Spleen (tissue), 11 donors: ENCODE measurements around the gene TPO. TPM values are rescaled to one million over a fixed set of nuclear protein-coding genes. Genes with fewer than 3 reads are reported as not detected.

Source experiments
- DNase-seq: peaks from one replicate; pipeline ENCODE4 v3.0.0-alpha.2; 2020
- H3K27ac ChIP-seq, 8 donors: fragments of 200-600 bp; sonication (generic) in 7 of 8; 1 replicate in 4 of 8; 2 replicates in 4 of 8; pipeline versions ENCODE4 v1.5.0 to v1.8.0; 2016 to 2021; ENCODE audit warnings: inconsistent platforms in 4 of 8, mild to moderate bottlenecking in 4 of 8, moderate library complexity in 1 of 8
- H3K27me3 ChIP-seq, 7 donors: fragments of 200-600 bp; sonication (generic) in 6 of 7; replicated peaks in 1 of 7; 1 replicate in 4 of 7; 2 replicates in 3 of 7; pipeline versions ENCODE4 v1.5.0 to v1.8.0; 2016 to 2021; ENCODE audit warnings: inconsistent platforms in 3 of 7, mild to moderate bottlenecking in 1 of 7
- H3K36me3 ChIP-seq, 6 donors: fragments of 200-600 bp; sonication (generic) in 5 of 6; 1 replicate in 4 of 6; 2 replicates in 2 of 6; pipeline versions ENCODE4 v1.5.0 to v1.8.0; 2016 to 2021; ENCODE audit warnings: inconsistent platforms in 2 of 6
- H3K4me1 ChIP-seq, 6 donors: fragments of 200-600 bp; sonication (generic) in 5 of 6; 1 replicate in 3 of 6; 2 replicates in 3 of 6; pipeline versions ENCODE4 v1.5.0 to v1.8.0; 2016 to 2021; ENCODE audit warnings: inconsistent platforms in 3 of 6
- H3K4me3 ChIP-seq, 8 donors: fragments of 200-600 bp; sonication (generic) in 7 of 8; 1 replicate in 4 of 8; 2 replicates in 4 of 8; pipeline versions ENCODE4 v1.5.0 to v1.8.0; 2016 to 2021; ENCODE audit warnings: inconsistent platforms in 4 of 8, mild to moderate bottlenecking in 4 of 8, moderate library complexity in 2 of 8
- H3K9me3 ChIP-seq, 8 donors: fragments of 200-600 bp; sonication (generic) in 7 of 8; 1 replicate in 4 of 8; 2 replicates in 4 of 8; pipeline versions ENCODE4 v1.5.0 to v1.8.0; 2016 to 2021; ENCODE audit warnings: inconsistent platforms in 4 of 8
- CTCF ChIP-seq, 11 experiments: fragments of 200-600 bp in 7 of 11; fragments of 450-650 bp in 4 of 11; sonication (generic) in 4 of 11; IDR thresholded peaks in 8 of 11; conservative IDR thresholded peaks in 3 of 11; 1 replicate in 7 of 11; 2 replicates in 4 of 11; pipeline versions ENCODE4 v1.4.0 to v1.8.0; 2016 to 2021; ENCODE audit warnings: antibody characterized with exemption in 11 of 11, inconsistent platforms in 4 of 11, mild to moderate bottlenecking in 1 of 11
- POLR2A ChIP-seq, 3 donors: fragments of 450-650 bp; IDR thresholded peaks; one replicate each; pipeline ENCODE4 v1.5.1; 2017; ENCODE audit warnings: antibody characterized with exemption in 3 of 3, mild to moderate bottlenecking in 1 of 3
- POLR2AphosphoS5 ChIP-seq, 3 donors: sonication (generic); formaldehyde crosslinking; IDR thresholded peaks; one replicate each; pipeline ENCODE4 v1.5.1; 2017; ENCODE audit warnings: antibody characterized with exemption in 3 of 3
- whole genome bisulfite sequencing, 5 donors: extraction: QIAGEN DNeasy Blood & Tissue Kit in 3 of 5; methylation state at CpG; one replicate each; pipeline versions ENCODE4 v1.1.5 to v1.1.7; 2013 to 2018; 5-methylcytosine and 5-hydroxymethylcytosine counted together
- intact Hi-C: fragments of 100-400 bp; cut with DNase I; formaldehyde crosslinking; loops from one replicate; pipeline ENCODE4 v1.15.0; 2023; ENCODE audit warnings: low total_unique reads
- polyA plus RNA-seq, 3 donors: library from polyadenylated mRNA; stranded (reverse); fragments of 200-250 nt; gene quantifications; one replicate each; pipeline ENCODE4 v1.2.1, GENCODE V29; 2013
- total RNA-seq, 7 donors: library from RNA; depleted of rRNA in 3 of 7; stranded (reverse); fragments of >200 nt in 3 of 7; fragmentation: NEBNext Ultra II Directional in 4 of 7; extraction: Animal tissue kit (Norgen Biotek cat#: 25700) in 4 of 7; gene quantifications; one replicate each; pipeline versions ENCODE4 v1.1.0 to v1.2.1, GENCODE V29; 2016 to 2021
- donor health status: healthy with polysubstance abuse.
- donor health status: DM: no; HTN: no; CAD: no; lungs with moderate emphysema.
- donor health status: DM: no; HTN: no; CAD: no.
- donor health status: Bipolar disorder and iron deficiency.
- donor health status: healthy.
- donor health status: DM: no; HTN: no; CAD: no.
- donor health status: DM: yes; HTN: yes; CAD: no.

TPO gene
- total and polyA plus RNA-seq, 10 donors: 14.4 to 127 (median 49.0) TPM

- DNase-seq: peak; percentile 72
- intact Hi-C loops: no loop called here
- 88 to 93% (median 89%) methylated on average over 5 of the region's 5 CpGs for WGBS, 5 donors
- H3K27ac ChIP-seq: peak overlapping the region in 7 of 8 donors; percentile 1 to 84 (median 68)
- H3K36me3 ChIP-seq: peaks cover 0 to 35% (median 0%) of the 10 kb centered on the region in 6 donors
- peaks cover 0 to 29% (median 12%) of the 10 kb centered on the region in 6 donors for H3K4me1 ChIP-seq
- no peak for TF ChIP-seq POLR2AphosphoS5 (IDR thresholded peaks at IDR 0.05)
- TF ChIP-seq CTCF (IDR thresholded peaks at IDR 0.05 in 8 of 11, conservative IDR thresholded peaks at IDR 0.05 in 3 of 11): no peak
- no peak for TF ChIP-seq POLR2A (IDR thresholded peaks at IDR 0.05)
- H3K4me3 ChIP-seq: no peak overlapping the region
- no peaks in the 10 kb centered on the region for H3K9me3 ChIP-seq
- H3K27me3 ChIP-seq: no peaks in the 10 kb centered on the region
These were observed 104.5 kb downstream of the TPO start for GRCh38 chr2:1517786-1518185.

GRCh38 chr2:1518331-1518803 is 105.1 kb downstream of the TPO start:
- H3K4me1 ChIP-seq: peaks cover 0 to 29% (median 12%) of the 10 kb centered on the region in 6 donors
- no peak for TF ChIP-seq CTCF (IDR thresholded peaks at IDR 0.05 in 8 of 11, conservative IDR thresholded peaks at IDR 0.05 in 3 of 11)
- no peak for TF ChIP-seq POLR2AphosphoS5 (IDR thresholded peaks at IDR 0.05)
- TF ChIP-seq POLR2A (IDR thresholded peaks at IDR 0.05): no peak
- no peaks in the 10 kb centered on the region for H3K9me3 ChIP-seq
- H3K27ac ChIP-seq: peak overlapping the region; percentile 48 to 84 (median 62)
- intact Hi-C loops: no loop called here
- no peak overlapping the region for H3K4me3 ChIP-seq
- no peak for DNase-seq
- 19 to 34% (median 29%) methylated on average over 3 of the region's 3 CpGs for WGBS, 5 donors
- H3K36me3 ChIP-seq: peaks cover 0 to 29% (median 0%) of the 10 kb centered on the region in 6 donors
- H3K27me3 ChIP-seq: no peaks in the 10 kb centered on the region

GRCh38 chr2:1518867-1519530 is 105.7 kb downstream of the TPO start:
- 42 to 50% (median 45%) methylated on average over 10 of the region's 10 CpGs for WGBS, 5 donors
- H3K27ac ChIP-seq: peak overlapping the region; percentile 48 to 84 (median 62)
- intact Hi-C loops: no loop called here
- peaks cover 0 to 29% (median 0%) of the 10 kb centered on the region in 6 donors for H3K36me3 ChIP-seq
- H3K9me3 ChIP-seq: no peaks in the 10 kb centered on the region
- H3K4me1 ChIP-seq: peaks cover 0 to 29% (median 12%) of the 10 kb centered on the region in 6 donors
- peak; percentile 81 for DNase-seq
- no peak overlapping the region for H3K4me3 ChIP-seq
- H3K27me3 ChIP-seq: no peaks in the 10 kb centered on the region
- TF ChIP-seq POLR2AphosphoS5 (IDR thresholded peaks at IDR 0.05): peak; percentile 19 to 69 (median 54)
- peak in 1 of 11 experiments; percentile 12 for TF ChIP-seq CTCF (IDR thresholded peaks at IDR 0.05 in 8 of 11, conservative IDR thresholded peaks at IDR 0.05 in 3 of 11)
- TF ChIP-seq POLR2A (IDR thresholded peaks at IDR 0.05): no peak

GRCh38 chr2:1521191-1521877 is 108.1 kb downstream of the TPO start:
- no peak for DNase-seq
- intact Hi-C loops: no loop called here
- Histone ChIP-seq H3K4me3 (no peak overlapping the region), H3K36me3 (peaks cover 0 to 19% (median 0%) of the 10 kb centered on the region in 6 donors), H3K27me3 (no peaks in the 10 kb centered on the region), H3K9me3 (no peaks in the 10 kb centered on the region), H3K4me1 (peaks cover 0 to 29% (median 12%) of the 10 kb centered on the region in 6 donors), H3K27ac (peak overlapping the region in 3 of 8 donors; percentile 4 to 33 (median 14))
- TF ChIP-seq CTCF (IDR thresholded peaks at IDR 0.05 in 8 of 11, conservative IDR thresholded peaks at IDR 0.05 in 3 of 11): no peak
- peak in 1 of 3 donors; percentile 6 for TF ChIP-seq POLR2AphosphoS5 (IDR thresholded peaks at IDR 0.05)
- TF ChIP-seq POLR2A (IDR thresholded peaks at IDR 0.05): no peak
- 86 to 92% (median 88%) methylated on average over 18 to 21 of the region's 21 CpGs for WGBS, 5 donors
